PFSK-1 (cell line): ENCODE results near the gene TMX4.

Experiments
- FOXP2 ChIP-seq: optimal IDR thresholded peaks from 2 replicates; pipeline ENCODE3; 2011; ENCODE audit warnings: borderline replicate concordance, control low read depth, inconsistent platforms; ENCODE audit not compliant: insufficient read depth; ENCODE audit errors: extremely low read length, extremely low read depth
- POLR2AphosphoS5 ChIP-seq: IDR thresholded peaks from 2 replicates; pipeline ENCODE4 v1.6.1; 2012; ENCODE audit warnings: low read depth, mild to moderate bottlenecking, control low read depth, low read length, moderate library complexity
- SIN3A ChIP-seq: IDR thresholded peaks from 2 replicates; pipeline ENCODE4 v1.6.1; 2012; ENCODE audit warnings: mild to moderate bottlenecking, low read length, moderate library complexity, borderline replicate concordance; ENCODE audit not compliant: insufficient read depth
- TAF1 ChIP-seq: IDR thresholded peaks from 2 replicates; pipeline ENCODE4 v1.6.1; 2012; ENCODE audit warnings: low read length, control low read depth, borderline replicate concordance; ENCODE audit not compliant: insufficient read depth
- TF ChIP-seq, protein P1 (sequence below), 2 experiments: IDR thresholded peaks; 2 replicates each; pipeline versions ENCODE4 v1.6.1 to v1.8.0; 2011 to 2012; ENCODE audit warnings: low read depth in 2 of 2, low read length in 2 of 2, control low read depth in 1 of 2, inconsistent platforms in 1 of 2, mild to moderate bottlenecking in 1 of 2, moderate library complexity in 1 of 2; ENCODE audit not compliant: insufficient read depth in 1 of 2

TMX4 gene

GRCh38 chr20:7971536-7972280 lies 47.9 kb downstream of the TMX4 start:
- TF ChIP-seq POLR2AphosphoS5 (no peak), FOXP2 (no peak), SIN3A (no peak), TAF1 (no peak)
- TF ChIP-seq, protein P1, sequence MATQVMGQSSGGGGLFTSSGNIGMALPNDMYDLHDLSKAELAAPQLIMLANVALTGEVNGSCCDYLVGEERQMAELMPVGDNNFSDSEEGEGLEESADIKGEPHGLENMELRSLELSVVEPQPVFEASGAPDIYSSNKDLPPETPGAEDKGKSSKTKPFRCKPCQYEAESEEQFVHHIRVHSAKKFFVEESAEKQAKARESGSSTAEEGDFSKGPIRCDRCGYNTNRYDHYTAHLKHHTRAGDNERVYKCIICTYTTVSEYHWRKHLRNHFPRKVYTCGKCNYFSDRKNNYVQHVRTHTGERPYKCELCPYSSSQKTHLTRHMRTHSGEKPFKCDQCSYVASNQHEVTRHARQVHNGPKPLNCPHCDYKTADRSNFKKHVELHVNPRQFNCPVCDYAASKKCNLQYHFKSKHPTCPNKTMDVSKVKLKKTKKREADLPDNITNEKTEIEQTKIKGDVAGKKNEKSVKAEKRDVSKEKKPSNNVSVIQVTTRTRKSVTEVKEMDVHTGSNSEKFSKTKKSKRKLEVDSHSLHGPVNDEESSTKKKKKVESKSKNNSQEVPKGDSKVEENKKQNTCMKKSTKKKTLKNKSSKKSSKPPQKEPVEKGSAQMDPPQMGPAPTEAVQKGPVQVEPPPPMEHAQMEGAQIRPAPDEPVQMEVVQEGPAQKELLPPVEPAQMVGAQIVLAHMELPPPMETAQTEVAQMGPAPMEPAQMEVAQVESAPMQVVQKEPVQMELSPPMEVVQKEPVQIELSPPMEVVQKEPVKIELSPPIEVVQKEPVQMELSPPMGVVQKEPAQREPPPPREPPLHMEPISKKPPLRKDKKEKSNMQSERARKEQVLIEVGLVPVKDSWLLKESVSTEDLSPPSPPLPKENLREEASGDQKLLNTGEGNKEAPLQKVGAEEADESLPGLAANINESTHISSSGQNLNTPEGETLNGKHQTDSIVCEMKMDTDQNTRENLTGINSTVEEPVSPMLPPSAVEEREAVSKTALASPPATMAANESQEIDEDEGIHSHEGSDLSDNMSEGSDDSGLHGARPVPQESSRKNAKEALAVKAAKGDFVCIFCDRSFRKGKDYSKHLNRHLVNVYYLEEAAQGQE (IDR thresholded peaks at IDR 0.05; ENCODE audit: insufficient read depth in 1 of 2, low read depth in 2 of 2, low read length in 2 of 2): no peak

DNA sequence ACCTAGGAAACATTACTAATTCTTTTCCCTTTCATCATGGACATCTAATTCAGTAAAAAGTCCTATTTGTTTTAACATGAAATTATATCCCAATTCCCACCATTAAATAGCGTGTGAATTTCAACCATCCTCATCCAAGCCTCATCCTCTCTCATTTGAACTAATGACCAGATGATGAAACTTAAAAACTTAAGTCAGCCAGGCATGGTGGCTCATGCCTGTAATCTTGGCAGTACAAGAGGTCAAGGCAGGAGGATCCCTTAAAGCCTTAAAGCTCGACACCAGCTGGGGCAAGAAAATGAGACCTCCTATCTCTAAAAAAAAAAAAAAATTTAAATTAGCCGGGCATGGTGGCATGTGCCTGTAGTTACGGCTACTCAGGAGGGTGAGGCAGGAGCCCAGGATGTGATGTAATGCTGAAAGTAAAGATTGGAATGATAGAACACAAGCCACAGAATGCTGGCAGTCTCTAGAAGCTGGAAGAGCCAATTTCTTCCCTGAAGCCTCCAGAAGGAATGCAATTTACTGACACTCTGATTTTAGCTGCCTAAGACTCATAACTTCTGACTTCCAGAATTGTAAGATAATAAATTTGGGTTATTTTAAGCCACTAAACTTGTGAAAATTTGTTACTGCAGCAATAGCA lies 52.2 kb downstream of the TMX4 start:
- TF ChIP-seq POLR2AphosphoS5: no peak
- TF ChIP-seq TAF1: no peak
- TF ChIP-seq SIN3A: no peak
- TF ChIP-seq, protein P1 (IDR thresholded peaks at IDR 0.05; ENCODE audit: insufficient read depth in 1 of 2, low read depth in 2 of 2, low read length in 2 of 2): no peak
- TF ChIP-seq FOXP2: no peak

GRCh38 chr20:7966176-7966575 lies 53.4 kb downstream of the TMX4 start:
- no peak for TF ChIP-seq FOXP2
- no peak for TF ChIP-seq POLR2AphosphoS5
- no peak for TF ChIP-seq TAF1
- no peak for TF ChIP-seq SIN3A
- TF ChIP-seq, protein P1 (IDR thresholded peaks at IDR 0.05; ENCODE audit: insufficient read depth in 1 of 2, low read depth in 2 of 2, low read length in 2 of 2): no peak

DNA sequence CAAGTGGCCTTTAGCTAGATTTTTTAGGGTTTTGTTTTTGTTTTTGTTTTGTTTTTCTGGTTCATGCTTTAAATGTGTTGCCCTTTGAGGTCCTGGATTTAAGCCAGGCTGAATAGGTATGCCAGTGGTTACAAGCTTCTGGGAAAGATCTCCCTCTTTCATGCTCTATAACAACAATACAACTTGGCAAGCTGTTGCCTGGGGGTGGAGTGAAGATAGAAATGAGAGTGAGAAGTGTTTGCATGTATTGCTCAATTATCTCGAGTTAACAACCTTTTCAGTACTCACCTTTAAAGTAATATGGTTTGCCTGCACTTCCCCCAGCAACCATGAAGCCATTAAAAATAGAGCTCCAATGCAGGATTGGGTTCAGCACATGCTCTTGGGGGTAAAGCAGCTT lies 60.1 kb downstream of the TMX4 start:
- TF ChIP-seq FOXP2 (no peak), SIN3A (no peak), TAF1 (no peak), POLR2AphosphoS5 (no peak)
- TF ChIP-seq, protein P1 (IDR thresholded peaks at IDR 0.05; ENCODE audit: insufficient read depth in 1 of 2, low read depth in 2 of 2, low read length in 2 of 2): no peak
